ENCODE measurements around the gene PBX4.

PBX4 gene

GRCh38 chr19:19559931-19560330 is 58.6 kb downstream of the PBX4 start:
- H3K4me3 ChIP-seq (ENCODE audit: low read depth, low read length) = no peak overlapping the region
- TF ChIP-seq, protein P1, sequence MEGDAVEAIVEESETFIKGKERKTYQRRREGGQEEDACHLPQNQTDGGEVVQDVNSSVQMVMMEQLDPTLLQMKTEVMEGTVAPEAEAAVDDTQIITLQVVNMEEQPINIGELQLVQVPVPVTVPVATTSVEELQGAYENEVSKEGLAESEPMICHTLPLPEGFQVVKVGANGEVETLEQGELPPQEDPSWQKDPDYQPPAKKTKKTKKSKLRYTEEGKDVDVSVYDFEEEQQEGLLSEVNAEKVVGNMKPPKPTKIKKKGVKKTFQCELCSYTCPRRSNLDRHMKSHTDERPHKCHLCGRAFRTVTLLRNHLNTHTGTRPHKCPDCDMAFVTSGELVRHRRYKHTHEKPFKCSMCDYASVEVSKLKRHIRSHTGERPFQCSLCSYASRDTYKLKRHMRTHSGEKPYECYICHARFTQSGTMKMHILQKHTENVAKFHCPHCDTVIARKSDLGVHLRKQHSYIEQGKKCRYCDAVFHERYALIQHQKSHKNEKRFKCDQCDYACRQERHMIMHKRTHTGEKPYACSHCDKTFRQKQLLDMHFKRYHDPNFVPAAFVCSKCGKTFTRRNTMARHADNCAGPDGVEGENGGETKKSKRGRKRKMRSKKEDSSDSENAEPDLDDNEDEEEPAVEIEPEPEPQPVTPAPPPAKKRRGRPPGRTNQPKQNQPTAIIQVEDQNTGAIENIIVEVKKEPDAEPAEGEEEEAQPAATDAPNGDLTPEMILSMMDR (IDR thresholded peaks at IDR 0.05; ENCODE audit: low read depth, low read length) = no peak

- TF ChIP-seq, protein P1 (IDR thresholded peaks at IDR 0.05; ENCODE audit: low read depth, low read length) = no peak
- H3K4me3 ChIP-seq (ENCODE audit: low read depth, low read length) = no peak overlapping the region
Measured at GRCh38 chr19:19558636-19559035, 59.9 kb downstream of the PBX4 start.

DNA sequence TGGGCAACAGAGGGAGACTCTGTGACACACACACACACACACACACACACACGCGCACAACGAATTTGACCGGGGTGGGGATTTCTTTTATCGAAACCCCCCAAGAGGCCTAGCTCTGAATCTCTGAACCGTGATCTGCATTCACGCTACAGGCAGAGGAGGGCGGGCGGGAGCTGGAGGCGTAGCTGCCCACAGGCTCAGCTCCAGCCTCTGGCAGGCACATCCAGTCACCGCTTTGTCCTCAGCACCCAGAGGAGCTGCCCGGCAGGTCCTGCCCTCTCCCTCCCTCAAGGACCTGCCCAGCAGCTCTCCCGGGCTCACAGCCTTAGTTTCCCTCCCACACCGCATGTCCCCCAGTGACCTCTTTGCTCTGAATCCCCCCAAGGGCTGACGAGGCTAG is 60.4 kb downstream of the PBX4 start:
- TF ChIP-seq, protein P1 (IDR thresholded peaks at IDR 0.05; ENCODE audit: low read depth, low read length) = no peak
- H3K4me3 ChIP-seq (ENCODE audit: low read depth, low read length) = no peak overlapping the region

DNA sequence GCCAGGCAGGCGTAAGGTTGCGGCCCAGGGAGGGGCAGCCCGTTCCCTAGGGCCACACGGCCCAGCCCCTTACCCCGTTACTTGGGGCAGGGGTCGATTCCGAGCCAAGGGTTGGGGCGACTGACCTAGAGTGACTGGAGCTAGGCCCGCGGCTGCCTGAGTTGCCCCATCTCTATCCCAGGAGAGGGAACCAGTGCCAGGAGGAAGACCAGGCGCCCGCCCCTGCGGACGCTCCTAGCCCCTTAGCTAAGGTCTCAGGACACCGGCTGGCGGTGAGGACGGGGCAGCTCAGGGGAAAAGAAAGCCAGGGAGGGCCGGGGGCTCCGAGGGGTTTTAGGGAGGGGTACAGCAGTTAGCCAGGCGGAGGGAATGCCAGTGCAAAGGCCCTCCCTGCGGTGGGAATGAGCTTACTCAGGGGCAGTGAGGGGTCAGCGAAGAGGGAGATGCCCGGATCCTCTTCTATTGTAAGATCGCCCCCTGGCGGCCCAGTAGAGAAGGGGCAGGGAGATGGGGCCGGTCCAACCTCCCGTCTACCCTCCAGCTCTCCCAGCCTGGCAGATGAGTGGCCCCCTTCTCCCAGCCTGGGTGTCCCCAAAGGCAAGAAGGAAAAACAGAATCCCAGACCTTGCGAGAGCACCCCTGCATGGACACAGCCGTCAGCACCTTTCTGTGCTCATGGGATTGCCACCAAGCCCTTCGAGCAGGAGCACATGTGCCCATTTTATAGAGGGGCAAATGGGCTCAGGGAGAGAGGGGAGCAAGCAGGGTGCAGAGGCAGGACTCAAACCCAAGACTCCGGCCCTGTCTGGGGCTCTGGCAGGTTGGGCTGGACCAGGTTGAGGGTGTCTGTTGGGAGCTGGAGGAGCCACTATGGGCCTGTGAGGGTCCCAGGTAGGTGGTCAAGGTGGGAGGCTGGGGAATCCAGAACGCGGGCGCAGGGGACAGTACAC is 64.1 kb downstream of the PBX4 start:
- no peak overlapping the region for H3K4me3 ChIP-seq (ENCODE audit: low read depth, low read length)
- TF ChIP-seq, protein P1 (IDR thresholded peaks at IDR 0.05; ENCODE audit: low read depth, low read length) = peak; percentile 59

DNA sequence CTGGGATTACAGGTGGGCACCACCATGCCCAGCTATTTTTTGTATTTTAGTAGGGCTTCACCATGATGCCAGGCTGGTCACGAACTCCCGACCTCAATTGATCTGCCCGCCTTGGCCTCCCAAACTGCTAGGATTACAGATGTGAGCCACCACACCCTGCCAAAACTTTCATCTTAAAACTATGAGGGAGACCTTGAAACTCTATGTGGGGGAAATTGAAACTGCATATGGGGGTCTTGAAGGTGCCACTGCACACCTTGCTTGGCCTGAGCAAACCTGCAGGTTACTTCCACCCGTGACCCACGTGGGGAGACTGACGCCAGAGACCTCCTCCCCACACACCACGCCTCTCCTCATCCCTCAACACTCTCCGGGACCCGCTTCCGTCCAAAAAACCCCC is 64.8 kb downstream of the PBX4 start:
- H3K4me3 ChIP-seq (ENCODE audit: low read depth, low read length) = no peak overlapping the region
- TF ChIP-seq, protein P1 (IDR thresholded peaks at IDR 0.05; ENCODE audit: low read depth, low read length) = no peak

DNA sequence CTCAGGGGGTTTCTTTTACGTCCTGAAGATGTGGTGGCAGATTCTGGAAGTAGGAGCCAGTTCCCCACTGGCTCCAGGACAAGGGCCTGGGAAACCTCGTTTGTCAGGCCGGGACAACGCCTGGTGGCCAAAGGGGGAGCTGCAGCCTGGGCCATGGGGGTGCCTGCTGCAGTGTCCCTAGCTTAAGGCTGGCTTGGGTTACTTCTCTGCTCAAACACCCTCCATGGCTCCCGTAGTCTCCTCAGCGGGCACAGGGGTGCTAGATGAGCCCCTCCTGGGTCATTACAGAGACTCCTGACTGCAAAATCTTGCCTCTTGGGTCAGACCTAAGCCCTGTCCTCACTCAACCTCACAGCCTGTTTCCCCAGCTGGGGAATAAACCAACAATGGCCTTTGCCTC is 65.7 kb downstream of the PBX4 start:
- TF ChIP-seq, protein P1 (IDR thresholded peaks at IDR 0.05; ENCODE audit: low read depth, low read length) = peak; percentile 85
- H3K4me3 ChIP-seq (ENCODE audit: low read depth, low read length) = no peak overlapping the region

DNA sequence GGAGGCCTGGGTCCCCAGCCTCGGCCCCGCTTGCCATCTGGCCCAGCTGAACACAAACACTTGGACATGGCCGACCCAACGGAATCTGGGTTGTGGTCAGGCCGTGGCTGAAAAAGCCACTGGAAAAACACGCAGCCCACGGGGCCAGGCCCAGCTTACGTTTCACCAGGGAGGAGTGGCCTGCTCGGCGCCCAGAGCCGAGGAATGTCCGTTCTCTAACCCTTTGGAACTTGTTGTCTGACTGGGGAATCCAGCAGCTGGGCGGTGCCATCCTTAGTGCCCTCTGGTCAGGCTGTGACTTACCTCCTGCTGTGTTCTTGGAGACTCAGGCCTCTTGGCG is 66.7 kb downstream of the PBX4 start:
- TF ChIP-seq, protein P1 (IDR thresholded peaks at IDR 0.05; ENCODE audit: low read depth, low read length) = no peak
- H3K4me3 ChIP-seq (ENCODE audit: low read depth, low read length) = no peak overlapping the region

All from WI38 (cell line).